Stimulated activated CD4-positive, alpha-beta T cell treated with anti-CD3 and anti-CD28 coated beads, Interleukin-12 subunit alpha, Interleukin-12 subunit beta, amount 100 ng/mL, for 48 hours (primary cell): Measurements from ENCODE around the gene RNF141.

Source experiments
- DNase-seq, 3 donors: peaks; one replicate each; pipeline ENCODE4 v3.0.0-alpha.2; 2020; ENCODE audit warnings: low read depth in 2 of 3, low spot score in 1 of 3

The RNF141 gene

DNA sequence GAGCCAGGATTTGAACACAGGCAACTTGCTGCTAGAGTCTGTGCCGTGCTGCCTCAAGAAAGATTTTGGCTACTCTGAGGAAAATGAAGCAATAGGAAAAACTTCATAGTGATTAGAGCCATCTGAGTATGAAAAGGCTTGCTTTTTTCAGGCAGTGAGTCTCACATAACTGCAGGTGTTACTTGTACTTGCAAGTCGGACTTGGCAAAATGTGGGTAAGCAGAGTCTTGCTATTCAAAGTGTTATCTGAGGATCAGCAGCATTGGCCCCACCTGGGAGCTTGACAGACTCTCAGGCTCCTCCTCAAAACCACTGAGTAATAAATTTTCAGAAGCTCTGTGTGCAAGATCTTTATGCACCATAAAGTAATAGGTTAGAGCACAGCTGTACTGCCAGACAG is 18.1 kb downstream of the RNF141 start:
- DNase-seq, result no peak

DNA sequence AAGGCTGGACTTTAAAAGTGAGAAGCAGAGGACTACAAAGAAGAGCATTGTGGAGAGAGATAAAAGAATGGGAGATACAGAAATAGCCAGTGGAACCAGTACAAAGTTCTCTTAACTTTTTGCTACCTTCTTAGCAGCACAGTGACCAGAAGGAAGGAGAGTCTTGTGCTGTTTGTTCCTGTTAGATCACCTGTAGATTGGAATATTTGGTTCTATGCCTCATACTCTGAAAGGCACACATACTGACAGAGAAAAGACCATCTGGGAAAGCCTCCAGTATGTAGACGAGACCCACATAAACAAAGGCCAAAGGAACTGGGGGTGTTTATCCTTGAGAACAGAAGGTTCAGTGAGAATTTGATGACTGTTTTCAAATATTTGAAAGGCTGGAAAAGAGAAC is 18.7 kb downstream of the RNF141 start:
- no peak for DNase-seq

DNA sequence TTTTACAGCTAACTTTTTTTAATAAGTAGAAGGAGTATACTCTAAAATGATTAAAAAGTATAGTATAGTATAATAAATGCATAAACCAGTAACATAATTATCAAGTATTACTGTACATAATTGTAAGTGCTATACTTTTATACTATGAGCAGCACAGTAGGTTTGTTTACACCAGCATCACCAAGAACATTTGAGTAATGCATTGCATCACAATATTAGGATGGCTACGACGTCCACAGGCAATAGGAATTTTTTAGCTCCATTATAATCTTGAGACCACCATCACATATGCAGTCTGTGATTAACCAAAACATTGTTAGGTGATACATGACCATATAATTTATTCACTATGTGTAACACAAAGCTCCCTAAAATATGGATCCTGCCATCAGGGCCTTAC is 20.4 kb downstream of the RNF141 start:
- DNase-seq, result no peak

DNA sequence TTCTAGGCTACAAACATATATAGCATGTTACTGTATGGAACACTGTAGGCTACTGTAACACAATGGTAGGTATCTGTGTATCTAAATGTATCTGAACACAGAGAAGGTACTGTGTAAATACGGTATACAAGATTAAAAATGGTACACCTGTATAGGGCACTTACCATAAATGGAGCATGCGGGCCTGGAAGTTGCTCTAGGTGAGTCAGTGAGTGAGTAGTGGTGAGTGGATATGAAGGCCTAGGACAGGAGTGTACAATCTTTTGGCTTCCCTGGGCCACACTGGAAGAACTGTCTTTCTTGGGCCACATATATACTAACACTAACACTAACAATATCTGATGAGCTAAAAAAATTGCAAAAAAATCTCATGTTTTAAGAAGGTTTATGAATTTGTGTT is 21.4 kb downstream of the RNF141 start:
- no peak for DNase-seq

DNA sequence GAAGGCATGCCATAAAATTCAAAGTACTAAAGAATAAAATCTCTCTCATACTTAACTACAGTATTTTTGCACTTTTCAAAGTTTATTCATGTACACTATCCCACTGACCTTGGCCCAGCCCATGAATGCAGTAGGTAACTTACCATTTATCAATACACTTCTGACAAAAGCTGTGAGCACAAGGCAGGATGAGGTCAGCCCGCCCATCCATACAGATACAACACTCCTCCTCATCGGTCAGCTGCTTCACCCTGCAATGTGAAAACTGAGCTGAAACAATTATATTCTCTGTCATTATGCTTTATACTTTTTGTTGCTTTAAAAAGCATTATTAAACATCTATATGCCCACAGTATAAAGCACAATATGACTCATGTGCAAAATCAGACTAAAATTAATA is 22.1 kb downstream of the RNF141 start:
- DNase-seq, result no peak

DNA sequence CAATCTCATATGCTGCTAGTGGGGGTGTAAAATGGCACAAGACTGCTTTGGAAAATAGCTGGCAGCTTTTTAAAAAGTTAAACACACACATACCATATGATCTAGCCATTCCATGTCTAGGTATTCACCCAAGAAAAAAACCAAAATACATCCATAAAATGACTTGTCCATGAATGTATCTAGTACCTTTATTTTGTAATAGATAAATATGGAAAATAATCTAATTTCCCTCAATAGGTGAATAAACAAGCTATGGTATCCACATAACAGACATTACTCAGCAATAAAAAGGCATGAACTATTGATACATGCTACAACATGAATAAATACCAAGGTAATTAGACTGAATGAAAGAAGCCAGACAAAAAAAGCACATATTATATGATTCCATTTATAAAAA is 22.9 kb downstream of the RNF141 start:
- no peak for DNase-seq

DNA sequence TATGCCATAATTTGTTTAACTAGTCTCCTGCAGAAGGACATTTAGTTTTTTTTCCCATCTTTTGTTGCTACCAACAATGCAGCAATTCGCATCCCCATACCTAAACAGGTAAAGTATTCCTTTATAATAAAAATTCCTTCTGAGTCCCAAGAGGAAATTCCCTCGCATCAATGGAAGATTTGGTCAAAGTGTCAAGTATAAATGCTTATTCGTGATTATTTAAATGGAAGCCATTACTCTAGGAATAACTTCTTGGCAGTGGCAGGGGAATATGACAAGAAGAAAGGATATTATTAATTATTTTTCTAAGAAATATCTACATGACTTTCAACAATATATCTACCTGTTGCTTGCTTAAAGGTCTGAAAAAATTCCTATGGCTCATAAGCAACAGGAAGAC is 25.6 kb downstream of the RNF141 start:
- no peak for DNase-seq

DNA sequence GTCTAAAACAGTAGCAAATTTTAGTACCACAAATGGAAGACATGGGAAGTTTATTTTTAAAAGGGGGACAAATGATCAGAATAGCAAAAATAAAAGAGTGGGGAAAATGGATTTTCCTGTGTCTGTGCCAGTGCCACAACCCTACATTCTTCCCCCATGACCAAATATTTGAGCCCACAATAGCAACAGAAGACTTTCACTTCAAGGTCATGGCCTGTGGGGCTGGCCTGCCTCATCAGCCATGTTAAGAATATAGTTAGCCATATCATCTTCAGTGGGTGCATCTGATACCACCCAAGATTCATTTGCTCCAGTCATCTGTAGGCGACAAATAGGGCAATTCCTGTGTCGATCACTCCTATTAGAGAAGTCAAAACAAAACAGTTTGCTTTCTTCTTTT is 26.3 kb downstream of the RNF141 start:
- no peak for DNase-seq

DNA sequence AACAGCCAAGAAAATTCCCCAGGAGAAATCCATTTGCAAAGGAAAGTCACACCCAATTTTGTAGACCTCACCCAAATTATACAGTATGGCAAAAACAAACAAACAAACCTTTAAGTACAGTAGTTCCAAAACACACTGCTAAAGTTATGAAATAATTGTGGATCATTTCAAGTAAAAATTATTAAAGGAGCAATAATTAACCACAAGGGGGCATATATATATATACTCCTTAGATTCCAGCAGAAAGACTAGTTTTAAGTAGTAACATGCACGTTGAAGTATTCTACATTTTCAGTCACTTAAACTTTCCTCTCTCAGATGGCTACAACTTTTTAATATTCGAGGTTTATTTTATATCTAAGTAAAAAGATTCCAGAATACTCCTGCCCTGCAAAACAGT is 26.8 kb downstream of the RNF141 start:
- DNase-seq, result no peak

DNA sequence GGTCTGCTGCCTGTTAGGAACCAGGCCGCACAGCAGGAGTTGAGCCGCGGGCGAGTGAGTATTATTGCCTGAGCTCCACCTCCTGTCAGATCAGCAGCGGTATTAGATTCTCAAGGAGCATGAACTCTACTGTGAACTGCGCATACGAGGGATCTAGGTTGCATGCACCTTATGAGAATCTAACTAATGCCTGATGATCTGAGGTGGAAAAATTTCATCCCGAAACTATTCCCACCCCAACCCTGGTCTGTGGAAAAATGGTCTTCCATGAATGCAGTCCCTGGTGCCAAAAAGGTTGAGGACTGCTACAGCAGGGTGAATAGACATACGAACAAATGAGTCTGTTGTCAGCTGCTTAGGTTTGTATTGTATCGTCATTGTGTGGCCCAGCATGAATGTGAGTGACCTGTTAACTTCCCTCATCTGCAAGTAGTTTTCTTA is 29.8 kb downstream of the RNF141 start:
- DNase-seq, result no peak

DNA sequence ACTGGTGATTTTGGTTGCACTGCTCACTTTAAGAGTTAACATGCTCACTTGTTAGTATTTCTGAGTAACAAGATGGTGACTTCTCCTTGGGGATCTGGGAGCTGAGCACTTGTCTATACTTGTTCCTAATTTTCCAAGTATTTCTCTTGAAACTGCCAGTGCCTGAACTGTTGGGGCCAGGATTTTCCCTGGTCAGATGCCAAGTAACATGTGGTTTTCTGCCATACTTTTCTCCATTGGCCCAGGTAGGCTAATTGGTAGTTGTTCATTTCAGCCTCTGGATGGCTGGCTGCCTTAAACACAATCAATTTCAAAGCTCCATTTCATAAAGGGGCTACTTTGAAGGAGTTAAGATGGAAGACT is 35.0 kb downstream of the RNF141 start:
- no peak for DNase-seq

DNA sequence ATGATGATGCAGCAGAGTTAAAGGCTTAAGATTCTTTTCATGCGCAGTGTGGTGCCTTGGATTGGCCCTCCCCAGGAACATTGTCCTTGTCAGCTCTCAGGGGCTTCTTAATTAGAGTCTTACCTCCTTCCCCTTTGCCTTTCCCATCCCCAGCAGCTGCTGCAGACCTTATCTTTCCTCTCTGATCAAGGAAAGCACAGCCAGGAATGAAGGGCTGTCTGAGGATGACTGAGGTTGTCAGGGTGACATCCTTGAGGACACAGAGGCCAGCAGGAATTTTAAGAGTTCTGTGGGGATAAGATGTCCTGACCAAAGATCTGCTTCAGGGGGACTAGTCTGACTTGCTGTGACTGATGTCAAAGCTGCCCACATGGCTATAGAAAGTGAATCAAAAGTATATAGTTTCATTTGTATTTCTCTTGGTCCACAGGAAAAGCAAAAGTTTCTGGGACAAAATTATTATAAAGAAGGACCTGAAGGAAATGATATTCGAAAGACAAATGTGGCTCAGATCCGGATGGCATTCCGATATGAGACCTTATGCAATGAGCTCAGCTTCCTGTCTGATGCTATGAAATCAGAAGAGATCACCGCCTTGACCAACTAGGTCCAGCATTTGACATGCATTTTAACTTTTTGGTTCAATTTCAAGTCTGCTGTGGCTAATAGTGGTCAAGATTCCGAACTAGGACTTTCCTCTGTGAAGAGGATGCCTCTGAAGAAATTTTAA is 35.5 kb downstream of the RNF141 start:
- DNase-seq, result no peak

DNA sequence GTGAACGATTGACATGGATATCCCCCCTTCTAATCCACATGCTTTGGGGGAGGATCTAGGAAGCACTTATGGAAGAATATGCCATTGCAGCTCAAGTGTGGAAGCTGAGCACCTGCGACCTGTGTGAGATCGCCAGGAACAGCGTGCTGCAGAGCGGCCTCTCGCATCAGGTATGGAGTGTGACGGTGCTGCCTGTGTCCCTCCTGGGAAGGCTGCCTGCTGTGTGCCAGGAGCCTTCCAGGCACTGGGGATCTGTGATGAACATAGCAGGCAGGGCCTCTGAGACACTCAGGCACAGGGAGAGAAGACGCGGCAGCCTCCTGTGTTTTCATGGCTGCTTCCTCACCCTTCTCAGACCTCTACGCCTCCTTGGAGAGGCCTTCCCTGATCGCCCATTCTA is 36.5 kb downstream of the RNF141 start:
- no peak for DNase-seq

DNA sequence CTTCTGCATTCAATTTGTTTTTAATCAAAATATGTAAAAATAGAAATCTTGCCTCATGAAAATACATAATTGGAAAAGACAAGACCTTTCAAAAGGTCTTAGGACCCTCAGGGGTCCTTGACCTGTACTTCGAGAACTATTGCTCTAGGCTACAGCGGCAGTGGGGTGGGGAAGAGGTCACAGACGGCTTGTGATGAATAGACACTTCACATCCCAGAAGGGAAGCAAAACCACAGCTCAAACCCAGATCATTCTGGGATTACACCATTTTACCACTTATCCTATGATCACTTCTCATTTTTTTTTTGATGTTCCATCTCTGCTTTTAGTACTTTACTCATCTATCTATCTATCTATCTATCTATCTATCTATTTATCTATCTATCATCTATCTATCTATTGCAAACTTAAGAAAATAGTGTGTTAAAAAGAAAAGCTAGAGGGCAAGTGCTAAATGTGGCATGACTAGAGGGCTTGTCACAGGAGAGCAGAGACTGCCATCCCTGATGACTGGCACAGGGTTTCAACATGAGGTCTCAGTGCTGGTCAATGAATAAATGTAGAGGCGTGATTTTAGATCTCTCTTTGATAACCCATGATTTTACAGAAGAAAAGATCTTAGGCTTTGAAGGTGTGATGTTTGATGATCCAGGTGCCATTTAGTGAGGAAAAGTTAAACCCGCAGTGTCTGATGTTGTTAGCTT is 37.1 kb downstream of the RNF141 start:
- DNase-seq, result no peak

DNA sequence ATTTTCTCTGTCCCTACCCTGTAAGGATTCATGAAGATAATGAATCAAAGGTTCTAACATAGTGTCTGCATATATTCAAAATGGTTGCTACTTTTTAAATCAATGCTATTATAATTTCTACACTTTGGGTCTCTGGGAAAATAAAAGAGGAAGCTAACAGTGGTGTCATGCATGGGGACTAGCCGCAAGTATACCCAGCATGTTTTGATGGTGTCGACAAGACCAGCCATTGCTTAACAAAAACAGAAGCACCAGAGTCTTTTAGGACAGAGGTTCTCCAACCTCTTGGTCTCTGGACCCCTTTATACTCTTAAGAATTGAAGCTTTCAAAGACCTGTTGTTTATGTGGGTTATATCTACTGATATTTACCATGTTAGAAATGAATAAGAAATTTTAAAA is 37.8 kb downstream of the RNF141 start:
- DNase-seq, result no peak

DNA sequence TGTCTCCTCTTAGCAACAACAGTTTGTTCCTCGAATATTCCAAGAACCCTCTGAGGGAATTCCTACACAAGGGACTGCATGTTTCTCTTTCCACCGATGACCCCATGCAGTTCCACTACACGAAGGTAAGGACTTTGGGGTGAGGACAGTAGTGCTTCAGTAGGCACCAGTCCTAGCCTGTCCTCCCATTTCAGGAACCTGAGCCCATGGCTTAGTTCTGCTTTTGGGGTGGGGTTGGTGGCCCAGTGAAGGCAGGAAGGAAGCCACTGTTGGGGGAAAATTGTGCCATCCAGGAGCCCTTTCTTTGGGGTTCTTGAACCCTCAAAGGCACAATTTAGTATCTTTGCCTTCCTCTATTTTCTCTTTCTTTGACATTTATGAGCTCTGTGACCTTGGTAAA is 38.2 kb downstream of the RNF141 start:
- DNase-seq, result no peak

DNA sequence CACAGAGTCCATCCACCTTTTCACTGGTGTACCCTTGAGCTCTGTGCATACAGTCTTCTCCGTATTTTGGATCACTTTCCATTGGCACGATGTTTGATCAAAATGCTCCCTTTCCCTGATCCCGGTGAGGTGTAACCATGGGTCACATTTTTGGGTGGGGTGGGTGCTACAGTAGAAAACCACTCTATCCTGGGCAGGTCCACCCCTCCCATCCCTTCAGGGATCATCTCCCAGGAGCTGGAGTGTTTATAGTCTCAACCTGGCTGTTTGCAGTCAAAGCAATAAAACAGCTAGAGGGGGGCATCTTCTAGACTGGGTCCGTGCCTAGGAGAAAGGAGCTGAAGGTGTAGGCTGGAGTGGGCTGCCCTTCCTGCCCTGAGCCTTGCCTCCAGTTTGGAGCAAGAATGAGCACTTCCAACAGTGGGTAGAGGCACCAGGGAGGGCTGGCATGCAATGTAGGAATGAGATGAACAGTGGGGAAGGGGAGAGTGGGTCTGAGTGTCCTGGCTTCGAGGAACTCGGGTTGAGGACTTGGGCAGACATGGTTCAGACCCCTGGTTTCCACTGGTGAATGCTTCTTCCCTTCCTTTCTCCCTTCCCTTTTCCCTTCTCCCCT is 38.8 kb downstream of the RNF141 start:
- DNase-seq, result no peak

DNA sequence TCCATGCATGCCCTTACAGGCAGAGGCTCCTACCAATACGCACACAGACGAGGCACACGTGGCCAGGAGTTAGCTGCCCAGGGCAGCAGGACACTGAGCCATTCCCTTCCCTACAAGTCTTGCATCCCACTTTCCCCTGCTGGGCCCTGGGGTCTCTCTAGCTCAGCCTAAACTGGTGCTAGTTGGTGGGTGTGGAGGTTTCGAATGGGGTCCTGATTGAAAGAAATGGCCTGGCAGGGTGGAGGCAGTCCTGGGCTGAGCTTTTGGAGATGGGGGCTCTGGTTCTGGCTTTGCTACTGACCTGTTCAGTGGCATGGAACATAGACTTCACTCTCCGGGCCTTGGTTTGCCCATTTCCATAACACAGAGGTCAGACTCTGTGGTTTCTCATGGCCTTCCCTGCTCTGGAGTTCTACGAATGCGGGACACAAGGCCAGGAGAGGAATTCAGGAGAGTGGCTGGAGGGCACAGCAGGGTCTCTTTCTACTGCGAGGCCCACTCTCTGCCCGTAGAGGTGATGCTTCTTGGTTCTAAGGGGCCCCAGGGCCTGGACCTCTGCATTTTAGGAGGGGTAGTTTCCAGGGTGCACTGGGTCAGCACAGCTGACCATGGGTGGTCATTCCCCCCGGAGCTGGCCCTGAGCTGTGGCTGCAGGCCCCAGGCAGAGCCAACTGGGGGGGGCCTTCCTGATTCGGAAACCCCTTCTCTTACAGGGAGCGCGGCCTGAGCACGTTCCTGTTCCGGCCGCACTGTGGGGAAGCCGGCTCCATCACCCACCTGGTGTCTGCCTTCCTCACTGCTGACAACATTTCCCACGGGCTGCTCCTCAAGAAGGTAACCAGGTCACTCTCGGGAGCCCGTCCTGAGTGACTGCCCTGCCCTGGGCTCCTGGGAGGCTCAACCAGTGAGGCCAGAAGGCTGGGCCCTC is 40.0 kb downstream of the RNF141 start:
- DNase-seq, result no peak

DNA sequence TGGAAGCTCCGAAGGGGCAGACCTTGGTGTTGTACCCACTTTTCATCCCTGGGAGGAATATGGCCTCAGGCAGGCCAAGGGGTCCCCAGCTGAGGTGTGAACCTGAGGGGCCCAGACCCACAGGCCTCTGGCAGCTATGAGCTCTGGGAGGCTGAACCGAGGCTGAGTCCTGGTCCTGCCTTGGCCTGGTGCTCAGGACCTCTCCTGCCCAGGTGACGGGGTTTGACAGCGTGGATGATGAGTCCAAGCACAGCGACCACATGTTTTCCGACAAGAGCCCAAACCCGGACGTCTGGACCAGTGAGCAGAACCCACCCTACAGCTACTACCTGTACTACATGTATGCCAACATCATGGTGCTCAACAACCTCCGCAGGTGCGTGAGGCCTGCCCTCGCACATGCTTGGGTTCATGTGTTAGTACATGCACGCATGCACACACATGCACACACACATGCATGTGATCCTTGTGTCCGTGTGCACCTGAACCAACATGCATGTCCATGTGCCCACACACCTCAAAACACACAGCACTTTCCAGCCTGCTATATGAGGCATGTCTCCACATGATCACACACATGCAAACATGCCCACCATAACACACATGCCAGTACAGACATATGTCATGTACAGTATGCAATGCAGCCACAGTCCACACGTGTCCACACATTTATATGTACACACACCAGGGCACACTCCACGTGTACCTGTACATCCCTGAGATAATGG is 40.9 kb downstream of the RNF141 start:
- DNase-seq, result no peak

DNA sequence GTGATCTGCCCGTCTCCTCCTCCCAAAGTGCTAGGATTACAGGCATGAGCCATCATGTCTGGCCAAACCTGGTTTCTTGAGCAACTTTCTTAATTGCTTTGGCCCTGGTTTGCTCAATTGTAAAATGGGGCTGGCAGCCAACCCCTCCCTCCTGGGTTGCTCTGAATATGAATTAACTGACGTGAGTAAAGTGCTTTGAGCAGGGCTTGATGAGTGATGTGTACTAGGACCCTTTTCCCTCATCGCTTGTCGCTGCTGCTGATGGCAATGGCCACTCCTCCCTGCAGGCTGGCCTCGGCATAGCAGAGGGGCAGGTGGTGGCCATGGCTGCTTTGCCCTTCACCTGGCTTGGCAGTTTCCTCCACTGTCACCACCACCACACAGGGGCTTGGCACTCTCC is 41.5 kb downstream of the RNF141 start:
- DNase-seq, result no peak
